GM18867 (cell line): ENCODE data around the gene BBS12.

Experiments used
- ATAC-seq: cut with Tn5 transposase; IDR thresholded peaks from one replicate; pipeline ENCODE4 v1.9.1; 2021; ENCODE audit warnings: mild to moderate bottlenecking, moderate library complexity; ENCODE audit not compliant: unreplicated experiment

Gene BBS12

DNA sequence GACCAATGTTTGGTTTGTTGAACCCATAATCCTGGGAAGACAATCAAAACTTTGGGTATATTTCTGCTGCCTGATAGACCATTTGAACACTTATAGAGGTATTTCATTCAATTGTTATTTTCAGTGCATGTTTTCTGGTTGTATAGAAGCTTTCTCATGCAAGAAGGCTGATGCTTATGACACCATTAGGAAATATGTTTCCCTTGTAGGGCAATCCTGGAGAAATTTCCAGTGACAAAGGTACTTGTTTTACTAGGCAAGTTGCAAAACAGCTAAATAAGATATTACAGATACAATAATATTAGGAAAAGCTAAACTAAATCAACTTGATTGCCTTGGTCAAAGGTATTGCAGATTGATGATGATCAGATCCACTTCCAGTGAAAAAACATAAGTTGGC, 61.3 kb downstream of the BBS12 start:
- ATAC-seq, result no peak
